GM18951 (cell line): Measurements from ENCODE around the gene BFSP1.

Experiments used
- POLR2A ChIP-seq: IDR thresholded peaks from 4 replicates; pipeline ENCODE4 v1.6.1; 2011; ENCODE audit warnings: mild to moderate bottlenecking; ENCODE audit not compliant: insufficient read length, insufficient read depth; ENCODE audit errors: extremely low read depth
- in situ Hi-C: fragments of 300-500 bp; cut with MboI; formaldehyde crosslinking; loops from one replicate; pipeline ENCODE4 v1.12.0; 2022; ENCODE audit warnings: low sequenced_read_pairs, mixed read lengths, inconsistent platforms; ENCODE audit not compliant: unreplicated experiment

BFSP1 gene

DNA sequence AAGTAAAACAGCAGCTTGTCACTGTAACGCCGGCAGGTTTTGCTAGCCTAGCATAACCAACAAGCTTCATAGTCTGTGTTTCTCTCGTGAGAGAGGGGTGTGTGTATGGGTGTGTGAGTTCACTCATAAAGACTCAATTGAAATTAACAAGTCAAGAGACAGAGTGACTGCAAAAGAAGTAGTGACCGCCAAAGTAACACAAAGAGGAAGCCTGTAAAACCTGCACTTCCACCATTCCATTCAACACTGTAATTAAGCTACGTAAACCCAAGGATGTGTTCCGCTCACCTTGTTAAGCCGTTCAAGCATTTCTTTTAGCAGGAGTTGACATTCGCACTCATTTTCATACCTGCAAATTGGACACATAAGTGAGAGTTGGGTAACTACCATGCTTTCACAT, 6.6 kb downstream of the BFSP1 start:
- TF ChIP-seq POLR2A, result no peak
- in situ Hi-C loops, result no loop called here

DNA sequence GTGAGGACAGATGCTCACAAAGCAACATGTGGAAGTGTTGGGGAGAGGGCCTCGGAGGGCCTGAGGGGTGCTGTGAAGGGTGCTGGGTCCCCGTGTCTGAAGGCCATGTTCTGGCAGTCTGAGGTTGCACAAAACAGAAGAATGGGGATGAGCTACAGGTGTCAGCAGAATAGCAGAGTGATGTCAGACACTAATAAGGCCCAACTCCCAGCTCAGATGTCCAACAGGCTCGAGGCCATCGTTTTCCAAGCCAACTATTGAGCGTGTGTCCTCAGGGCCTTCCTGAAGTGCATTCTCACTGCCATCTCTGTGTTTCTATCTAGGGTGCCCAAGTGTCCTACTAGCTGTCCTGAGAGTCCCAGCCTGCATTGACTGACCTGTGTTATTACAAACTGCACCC, 7.9 kb downstream of the BFSP1 start:
- in situ Hi-C loops, result no loop called here
- no peak for TF ChIP-seq POLR2A

DNA sequence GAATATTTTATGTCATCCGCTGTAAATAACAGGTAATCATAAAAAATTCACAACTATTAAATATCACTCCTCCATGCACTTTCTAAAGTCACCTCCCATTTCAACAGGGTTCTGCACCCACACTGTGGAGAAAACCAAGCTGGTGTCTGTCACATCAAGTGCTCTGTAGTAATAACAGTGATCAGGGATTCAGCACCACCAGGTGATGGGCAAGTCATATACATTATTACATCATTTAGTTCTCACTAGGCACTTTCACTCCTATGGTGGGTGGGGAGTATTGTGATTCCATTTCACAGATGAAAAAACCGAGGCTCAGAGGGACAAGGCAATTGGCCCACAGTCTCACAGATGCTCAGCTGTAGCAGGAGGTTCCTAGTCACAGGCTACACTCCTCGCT, 8.7 kb downstream of the BFSP1 start:
- TF ChIP-seq POLR2A, result no peak
- in situ Hi-C loops, result no loop called here

DNA sequence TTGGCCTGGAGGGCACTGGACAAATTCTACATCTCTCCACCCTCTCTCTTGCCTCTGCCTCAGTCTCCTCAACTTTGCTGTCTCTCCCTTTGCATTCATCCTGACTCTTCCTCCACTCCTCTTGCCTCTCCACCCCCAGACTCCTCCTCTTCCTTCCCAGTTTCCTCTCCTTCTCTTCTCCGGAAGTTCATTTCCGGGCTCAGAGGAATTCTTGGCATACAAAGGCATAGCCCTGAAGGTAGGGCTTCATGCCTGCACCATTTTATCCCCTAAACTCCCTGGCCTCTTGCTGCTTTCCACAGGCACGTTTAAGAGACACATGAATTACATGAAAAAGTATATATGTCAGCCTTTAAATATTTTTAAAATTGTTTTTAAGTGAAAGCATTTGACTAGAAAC, 10.6 kb downstream of the BFSP1 start:
- in situ Hi-C loops, result no loop called here

DNA sequence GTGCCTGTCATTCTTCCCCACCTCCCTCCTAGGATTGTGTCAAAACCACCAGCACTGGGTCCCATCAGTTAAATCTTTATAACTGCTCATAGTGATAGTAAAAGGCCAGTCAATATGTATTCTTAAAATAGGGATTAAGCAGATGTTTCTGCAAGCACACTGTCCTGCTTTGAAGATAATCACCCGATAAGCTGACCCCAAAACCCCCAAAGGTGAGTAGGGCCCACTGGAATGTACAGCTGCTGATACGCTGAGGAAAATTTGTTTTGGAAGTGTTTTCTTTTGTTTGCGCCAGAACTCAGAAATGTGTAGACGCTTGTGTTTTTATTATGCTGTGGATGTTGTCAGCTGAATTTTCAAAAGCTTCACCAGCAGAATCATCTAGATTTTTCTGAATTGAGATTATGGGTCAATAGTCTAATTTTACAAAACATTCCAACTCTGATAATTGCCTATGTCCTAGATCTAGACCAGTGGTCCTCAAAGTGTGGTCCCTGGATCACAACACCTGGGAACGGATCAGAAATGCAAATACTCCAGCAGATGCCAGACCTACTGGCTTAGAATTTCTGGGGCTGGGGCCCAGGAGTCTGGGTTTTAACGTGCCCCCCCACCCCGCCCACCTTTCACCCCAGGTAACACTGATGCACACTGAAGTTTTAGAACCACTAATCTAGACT, 11.4 kb downstream of the BFSP1 start:
- in situ Hi-C loops, result no loop called here
- TF ChIP-seq POLR2A, result no peak

More for the DNA sequence above, 10.6 kb downstream of the BFSP1 start:
- TF ChIP-seq POLR2A, result no peak

DNA sequence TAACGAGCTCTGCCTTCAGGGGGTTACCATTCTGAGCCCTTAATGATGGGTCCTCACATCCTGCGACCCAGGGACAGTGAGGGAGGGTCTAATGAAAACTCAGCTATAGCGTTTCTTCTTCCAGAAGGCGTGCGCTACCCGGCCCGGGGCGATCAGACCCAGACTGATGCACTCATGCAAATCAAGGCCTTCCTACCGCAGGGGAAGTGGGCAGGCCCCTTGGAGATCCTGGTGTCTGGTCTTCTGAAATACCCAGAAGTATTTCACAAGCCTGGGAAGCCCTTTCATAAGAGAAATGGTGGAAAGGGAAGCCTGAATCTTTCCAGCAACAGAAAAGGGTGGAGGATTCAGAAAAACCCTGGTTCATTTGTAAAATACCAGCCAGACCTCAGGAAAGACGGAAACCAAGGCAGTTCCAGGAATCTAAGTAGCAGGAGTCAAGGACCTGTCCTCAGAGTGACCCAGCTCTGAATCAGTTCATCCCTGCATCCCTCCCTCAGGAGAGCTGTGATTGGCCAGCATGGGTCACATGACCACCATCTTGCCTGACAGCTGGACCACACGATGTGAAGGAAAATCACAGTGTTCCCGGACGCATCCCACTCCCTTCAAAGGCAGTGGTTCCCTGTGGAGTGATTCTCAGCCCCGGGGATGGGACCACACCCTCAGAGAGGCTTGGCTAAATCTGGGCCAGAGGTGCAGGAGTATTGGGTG, 12.7 kb downstream of the BFSP1 start:
- no peak for TF ChIP-seq POLR2A
- in situ Hi-C loops, result no loop called here

DNA sequence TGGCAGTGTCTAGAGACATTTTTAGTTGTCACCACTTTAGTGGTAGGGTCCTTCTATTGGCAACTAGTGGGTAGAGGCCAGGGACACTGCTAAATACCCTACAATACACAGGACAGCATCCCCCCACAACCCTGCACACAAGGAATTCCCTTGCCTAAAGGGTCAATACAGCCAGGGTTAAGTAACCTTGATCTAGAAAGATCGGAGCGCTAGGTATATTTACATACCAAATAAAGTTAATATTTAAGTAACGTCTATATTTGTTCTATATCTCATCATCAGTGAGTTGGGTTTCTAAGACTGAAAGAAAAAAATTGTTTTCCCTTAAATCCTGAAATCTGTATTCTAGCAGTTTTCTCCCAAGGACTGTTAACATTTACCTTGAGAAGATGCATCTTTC, 16.1 kb downstream of the BFSP1 start:
- in situ Hi-C loops, result no loop called here
- TF ChIP-seq POLR2A, result no peak

DNA sequence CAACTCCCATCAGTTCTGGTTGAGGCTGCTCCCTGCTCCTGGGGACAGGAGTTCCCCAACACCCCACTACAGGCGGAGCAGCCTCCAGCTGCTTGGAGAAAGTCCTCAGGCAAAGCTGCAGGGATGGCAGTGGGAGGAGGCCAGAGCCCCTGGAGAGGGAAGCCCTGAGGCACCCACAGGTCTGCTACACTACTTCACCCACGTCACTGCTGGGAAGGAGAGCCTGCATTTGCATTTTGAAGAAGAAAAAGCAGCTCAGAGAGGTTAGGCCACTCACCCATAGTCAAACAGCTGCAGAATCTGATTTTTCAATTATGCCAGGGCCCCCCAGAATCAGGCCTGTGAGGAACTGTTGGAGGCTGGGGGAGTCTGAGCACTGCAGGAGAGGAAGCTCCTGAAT, 17.2 kb downstream of the BFSP1 start:
- in situ Hi-C loops, result no loop called here

DNA sequence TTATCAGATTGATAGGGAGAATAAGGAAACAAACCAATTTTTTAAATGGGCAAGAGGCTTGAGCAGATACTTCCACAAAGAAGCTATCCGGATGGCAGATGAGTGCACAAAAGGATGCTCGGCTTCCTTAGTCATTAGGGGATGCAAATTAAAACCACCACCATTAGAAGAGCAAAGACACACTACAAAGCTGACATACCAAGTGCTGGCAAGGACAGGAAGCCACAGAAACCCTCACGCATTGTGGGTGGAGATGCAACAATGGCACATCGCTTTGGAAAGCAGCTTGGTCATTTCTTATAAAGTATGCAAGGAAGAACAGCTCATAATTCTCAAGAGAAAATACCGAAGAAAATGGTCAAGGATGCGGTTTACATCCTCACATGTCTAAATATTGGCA, 19.8 kb downstream of the BFSP1 start:
- TF ChIP-seq POLR2A, result no peak

More for the DNA sequence above, 17.2 kb downstream of the BFSP1 start:
- no peak for TF ChIP-seq POLR2A

DNA sequence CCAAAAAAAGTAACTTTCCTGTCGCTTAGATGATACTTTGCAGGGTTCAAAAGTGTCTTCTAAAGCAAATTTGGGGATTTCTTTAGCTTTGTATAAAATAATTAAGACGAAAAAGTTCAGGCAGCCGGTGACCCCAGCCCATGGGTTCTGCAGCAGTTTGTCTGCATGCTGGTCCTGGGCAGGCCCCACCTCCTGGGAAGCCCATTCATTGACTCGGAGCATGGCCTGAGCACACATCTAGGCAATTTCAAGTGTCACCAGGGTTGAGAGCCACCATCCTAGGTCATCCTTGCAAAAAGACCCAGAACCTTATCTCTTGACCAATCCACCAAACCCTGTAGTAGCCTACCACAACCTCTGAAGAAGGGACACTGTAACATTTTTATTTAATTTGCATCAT, 20.6 kb downstream of the BFSP1 start:
- no peak for TF ChIP-seq POLR2A
- in situ Hi-C loops, result no loop called here

More for the DNA sequence above, 19.8 kb downstream of the BFSP1 start:
- in situ Hi-C loops, result no loop called here

DNA sequence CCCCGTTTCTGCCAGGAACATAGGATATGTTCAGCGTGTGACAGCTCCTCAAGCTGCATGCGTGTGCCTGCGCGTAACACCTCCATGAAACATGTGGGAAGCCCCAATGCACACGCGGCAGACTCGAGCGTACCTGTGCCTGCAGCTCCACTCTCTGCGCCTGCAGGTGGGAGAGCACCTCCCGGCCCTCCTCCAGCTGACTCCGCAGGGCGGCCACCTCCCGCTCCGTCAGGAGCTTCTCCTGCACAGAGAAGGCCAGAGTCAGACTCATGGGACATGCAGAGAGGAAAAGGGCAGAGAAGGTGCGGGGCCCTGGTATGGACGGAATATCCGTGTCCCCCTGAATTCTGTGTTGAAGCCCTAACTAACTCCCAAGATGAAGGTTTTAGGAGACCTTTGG, 22.4 kb downstream of the BFSP1 start:
- in situ Hi-C loops, result no loop called here
- no peak for TF ChIP-seq POLR2A

DNA sequence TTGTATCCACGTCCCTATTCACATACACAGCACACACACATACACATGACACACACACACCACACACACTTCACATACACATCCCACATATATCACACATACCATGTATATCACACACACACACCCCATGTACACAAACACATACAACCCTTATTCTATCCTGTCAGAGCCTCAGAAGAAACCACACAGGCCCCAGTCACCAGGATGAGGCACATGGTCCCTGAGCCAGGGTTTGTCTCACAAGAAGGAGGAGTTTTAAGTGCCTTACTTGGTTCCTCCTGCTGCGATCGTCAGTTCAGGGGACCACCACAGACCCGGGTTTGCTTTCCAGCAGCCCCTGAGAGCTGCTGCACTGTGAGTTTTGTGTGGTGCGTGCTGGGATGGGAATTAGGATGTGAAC, 23.6 kb downstream of the BFSP1 start:
- in situ Hi-C loops, result no loop called here
- no peak for TF ChIP-seq POLR2A

DNA sequence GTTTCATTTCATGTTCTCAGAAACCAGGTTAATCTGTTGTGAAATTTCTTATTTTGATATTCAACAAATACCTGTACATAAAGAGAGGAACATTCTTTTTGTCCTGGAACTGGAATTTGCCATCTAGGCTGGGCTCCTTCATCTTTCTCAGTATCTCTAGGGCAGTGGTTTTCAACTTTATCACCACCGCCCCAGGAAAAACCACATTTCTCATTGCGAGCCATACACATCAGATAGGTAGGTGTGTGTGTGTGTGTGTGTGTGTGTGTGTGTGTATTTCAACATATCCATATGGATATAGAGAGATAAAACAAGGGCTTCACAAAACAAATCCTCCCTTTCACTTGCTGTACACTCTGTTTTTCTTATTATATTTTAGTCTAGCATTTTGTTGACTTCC, 24.1 kb downstream of the BFSP1 start:
- in situ Hi-C loops, result no loop called here
- no peak for TF ChIP-seq POLR2A
